HG03060 (cell line): ENCODE measurements around the gene ZCRB1.

Source experiments
- ATAC-seq: cut with Tn5 transposase; IDR thresholded peaks from one replicate; pipeline ENCODE4 v1.9.1; 2021; ENCODE audit warnings: low read depth, moderate number of reproducible peaks; ENCODE audit not compliant: unreplicated experiment

Gene ZCRB1

DNA sequence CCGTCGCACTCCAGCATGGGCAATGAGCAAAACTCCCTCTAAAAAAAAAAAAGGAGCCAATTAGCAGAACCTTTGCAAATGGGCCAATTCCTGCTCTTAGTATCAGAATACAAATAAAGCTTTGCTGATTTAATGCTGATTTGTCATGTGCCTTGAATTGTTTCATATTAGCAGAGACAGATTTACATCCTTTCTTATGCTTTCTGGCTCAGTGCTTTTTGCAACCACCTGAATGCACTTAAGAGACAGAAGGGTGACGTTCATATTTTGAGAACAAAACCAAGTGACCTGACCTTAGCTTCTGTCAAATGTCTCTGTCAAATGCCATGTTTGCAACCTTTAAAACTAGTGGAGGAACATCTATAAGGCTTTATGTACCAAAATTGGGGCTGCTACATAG lies 44.0 kb downstream of the ZCRB1 start:
- ATAC-seq, result no peak

DNA sequence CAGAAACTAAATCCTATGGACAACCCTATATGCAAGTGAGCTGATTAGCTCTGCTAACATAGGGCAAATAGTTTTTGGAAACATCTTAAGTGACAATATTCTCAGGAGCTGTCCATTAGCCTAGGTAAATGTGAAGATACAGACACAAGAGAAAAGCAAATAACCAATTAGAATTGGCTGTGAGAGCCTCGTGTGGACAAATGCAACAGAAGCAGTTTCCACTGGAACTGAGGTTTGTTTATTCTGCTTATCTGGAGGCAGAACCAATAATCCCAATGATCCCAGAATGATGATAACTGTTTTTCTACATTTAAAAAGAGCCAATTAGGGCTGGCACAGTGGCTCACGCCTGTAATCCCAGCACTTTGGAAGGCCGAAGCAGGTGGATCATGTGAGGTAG lies 44.6 kb downstream of the ZCRB1 start:
- ATAC-seq, result no peak

DNA sequence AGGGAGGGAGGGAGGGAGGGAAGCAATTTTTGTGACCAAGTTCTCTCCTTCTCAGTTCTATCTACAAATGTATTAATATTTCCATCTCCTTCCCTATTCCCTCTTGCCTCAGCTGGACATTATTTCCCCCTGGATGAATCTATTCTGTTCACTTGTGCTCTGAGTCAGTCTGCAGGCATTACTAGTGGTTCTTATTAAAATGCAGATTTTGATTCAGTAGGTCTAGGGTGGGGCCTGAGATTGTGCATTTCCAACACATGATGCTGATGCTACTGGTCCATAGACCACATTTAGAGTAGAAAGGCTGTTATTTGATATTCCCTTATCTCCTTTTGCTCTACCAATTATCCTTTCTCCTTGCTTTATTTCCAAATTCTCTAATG lies 47.8 kb downstream of the ZCRB1 start:
- ATAC-seq, result no peak

- no peak for ATAC-seq
Measured at GRCh38 chr12:42277396-42278127, 48.3 kb downstream of the ZCRB1 start.

- no peak for ATAC-seq
Measured at GRCh38 chr12:42275499-42275898, 50.4 kb downstream of the ZCRB1 start.

GRCh38 chr12:42273706-42274105 lies 52.2 kb downstream of the ZCRB1 start:
- no peak for ATAC-seq

DNA sequence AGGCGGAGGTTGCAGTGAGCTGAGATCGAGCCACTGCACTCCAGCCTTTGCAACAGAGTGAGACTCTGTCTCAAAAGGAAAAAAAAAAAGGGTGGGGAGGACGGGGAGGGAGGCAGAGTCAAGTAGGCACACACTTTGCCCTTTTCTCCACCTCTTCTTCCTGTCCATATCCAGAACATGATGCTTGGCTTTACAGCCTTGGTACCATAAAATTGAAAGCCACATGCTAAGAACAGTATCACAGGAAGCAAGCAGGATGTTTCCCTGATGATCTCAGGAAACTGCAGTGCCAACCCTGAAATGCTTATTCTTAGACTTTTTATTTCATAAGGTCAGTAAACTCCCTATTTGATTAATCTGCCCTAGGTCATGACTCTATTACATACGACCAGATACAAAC lies 55.3 kb downstream of the ZCRB1 start:
- ATAC-seq, result no peak

DNA sequence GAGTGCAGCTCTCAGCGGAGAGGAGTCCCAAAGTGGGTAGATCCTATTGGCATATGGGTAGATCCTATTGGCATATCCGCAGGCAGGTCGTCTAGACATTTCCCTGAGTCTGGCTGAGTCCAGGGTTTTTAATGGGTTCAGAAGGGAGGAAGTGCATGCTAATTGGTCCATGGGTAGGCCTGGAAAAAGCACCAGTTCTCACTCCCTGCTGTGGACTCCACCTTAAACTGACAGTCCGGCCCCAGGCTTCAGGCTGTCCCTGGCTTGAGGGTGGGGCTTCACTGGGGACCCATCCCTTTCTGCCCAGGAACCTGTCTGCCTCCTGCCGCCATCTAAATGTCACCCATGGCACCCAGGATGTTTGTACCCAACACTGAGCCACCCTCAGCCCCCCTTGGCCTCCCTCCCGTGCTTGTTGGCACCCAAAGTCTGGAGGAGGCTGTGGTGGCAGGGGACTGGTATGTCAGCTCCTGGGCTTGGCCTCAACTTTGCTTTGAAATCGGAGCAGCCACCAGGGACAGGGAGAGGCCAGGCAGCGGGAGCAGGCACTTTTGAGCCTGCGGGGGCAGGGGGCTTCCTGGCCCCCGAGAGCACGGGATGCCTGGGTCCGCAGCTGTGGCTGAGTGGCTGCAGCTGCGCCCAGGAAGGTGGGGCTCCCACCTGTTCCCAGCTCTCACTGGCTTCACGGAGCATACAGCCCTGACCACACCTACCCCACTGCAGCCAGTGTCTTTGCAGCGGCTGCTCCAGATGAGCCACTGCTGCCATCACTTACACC lies 58.3 kb downstream of the ZCRB1 start:
- no peak for ATAC-seq

GRCh38 chr12:42266579-42267230 lies 59.2 kb downstream of the ZCRB1 start:
- ATAC-seq, result no peak

- ATAC-seq, result no peak
Measured at GRCh38 chr12:42262271-42262670, 63.6 kb downstream of the ZCRB1 start.
